Measurements from ENCODE around the gene GAS5.

GAS5 gene

DNA sequence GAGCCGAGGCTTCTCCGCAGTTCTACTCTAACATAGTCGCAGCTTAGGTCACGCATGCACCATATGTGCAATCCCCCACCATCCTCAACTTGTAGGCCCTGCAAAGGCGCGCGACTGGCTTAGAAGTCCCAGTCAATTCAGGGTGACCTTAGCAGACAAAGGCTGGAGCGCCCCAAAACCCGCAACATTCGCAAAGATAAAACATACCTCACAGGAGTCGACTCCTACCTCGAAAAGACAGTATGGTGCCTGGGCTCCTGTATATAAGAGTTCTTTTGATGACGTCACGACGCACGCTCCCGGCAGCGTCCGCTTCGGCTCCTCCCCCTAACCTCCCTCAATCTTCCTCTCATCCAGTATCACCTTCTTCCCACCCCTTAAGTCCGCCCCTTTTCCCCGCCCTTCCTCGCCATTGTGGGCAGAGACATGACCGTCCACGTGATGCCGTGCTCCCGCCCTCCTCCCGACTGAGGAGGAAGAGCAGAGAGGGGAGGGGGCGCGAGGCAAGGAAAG is at the start of gene GAS5:
Gene GAS5 (minus strand): TSS at position 237 of the 513 bp plus-strand sequence.
- FAIRE-seq (peak; percentile 83), DNase-seq (ENCODE audit: insufficient read length, low spot score) (no peak)
- TF ChIP-seq, protein P1, sequence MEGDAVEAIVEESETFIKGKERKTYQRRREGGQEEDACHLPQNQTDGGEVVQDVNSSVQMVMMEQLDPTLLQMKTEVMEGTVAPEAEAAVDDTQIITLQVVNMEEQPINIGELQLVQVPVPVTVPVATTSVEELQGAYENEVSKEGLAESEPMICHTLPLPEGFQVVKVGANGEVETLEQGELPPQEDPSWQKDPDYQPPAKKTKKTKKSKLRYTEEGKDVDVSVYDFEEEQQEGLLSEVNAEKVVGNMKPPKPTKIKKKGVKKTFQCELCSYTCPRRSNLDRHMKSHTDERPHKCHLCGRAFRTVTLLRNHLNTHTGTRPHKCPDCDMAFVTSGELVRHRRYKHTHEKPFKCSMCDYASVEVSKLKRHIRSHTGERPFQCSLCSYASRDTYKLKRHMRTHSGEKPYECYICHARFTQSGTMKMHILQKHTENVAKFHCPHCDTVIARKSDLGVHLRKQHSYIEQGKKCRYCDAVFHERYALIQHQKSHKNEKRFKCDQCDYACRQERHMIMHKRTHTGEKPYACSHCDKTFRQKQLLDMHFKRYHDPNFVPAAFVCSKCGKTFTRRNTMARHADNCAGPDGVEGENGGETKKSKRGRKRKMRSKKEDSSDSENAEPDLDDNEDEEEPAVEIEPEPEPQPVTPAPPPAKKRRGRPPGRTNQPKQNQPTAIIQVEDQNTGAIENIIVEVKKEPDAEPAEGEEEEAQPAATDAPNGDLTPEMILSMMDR (IDR thresholded peaks at IDR 0.05; ENCODE audit: insufficient read depth, missing control alignments) = no peak

DNA sequence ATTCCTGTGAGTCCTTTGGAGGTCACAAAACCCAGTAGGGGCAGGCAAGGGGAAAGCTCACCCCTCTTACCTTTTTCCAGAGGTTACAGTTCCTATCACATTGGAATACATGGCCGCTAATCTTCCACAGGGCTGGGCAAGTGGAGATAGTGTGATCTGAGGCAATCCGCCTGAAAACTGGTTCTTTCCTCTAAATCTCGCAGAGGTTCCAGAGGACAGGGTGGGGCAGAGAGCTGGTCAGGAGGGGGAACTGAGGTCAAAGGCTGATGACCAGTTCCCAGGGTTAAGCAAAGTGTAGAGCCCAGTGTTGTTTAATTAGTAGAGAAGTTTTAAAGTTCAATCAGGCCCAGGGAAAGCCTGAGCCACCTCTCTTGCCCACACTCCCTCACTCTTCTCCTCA is 49.4 kb upstream of the GAS5 start, which contains the start of gene SERPINC1:
Gene SERPINC1 (minus strand): TSS at position 179 of the 400 bp plus-strand sequence. CDS start 68 bp downstream, at position 111.
- DNase-seq (ENCODE audit: insufficient read length, low spot score) (no peak), FAIRE-seq (no peak)
- TF ChIP-seq, protein P1 (IDR thresholded peaks at IDR 0.05; ENCODE audit: insufficient read depth, missing control alignments) = no peak

DNA sequence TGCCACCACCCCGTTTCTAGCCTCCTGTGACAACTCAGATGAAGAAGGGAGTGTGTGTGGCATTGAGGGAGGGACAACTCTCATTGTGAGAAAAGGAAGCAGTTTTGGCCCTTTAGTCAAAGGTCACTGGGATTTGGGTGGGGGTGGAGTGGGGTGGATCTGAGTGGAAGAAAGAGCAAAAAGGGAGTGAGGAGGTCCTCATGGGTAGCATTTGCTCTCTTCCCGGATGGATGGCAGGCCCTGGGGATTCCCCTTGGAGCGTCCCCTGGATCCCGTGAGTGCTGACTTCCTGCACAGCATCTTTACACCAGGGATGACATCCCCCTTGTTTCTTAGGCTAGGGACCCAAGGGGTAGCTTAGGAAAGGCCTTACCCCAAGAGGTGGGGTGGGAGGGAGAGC is 48.9 kb upstream of the GAS5 start:
- DNase-seq (ENCODE audit: insufficient read length, low spot score) = no peak
- FAIRE-seq = no peak
- TF ChIP-seq, protein P1 (IDR thresholded peaks at IDR 0.05; ENCODE audit: insufficient read depth, missing control alignments) = no peak

DNA sequence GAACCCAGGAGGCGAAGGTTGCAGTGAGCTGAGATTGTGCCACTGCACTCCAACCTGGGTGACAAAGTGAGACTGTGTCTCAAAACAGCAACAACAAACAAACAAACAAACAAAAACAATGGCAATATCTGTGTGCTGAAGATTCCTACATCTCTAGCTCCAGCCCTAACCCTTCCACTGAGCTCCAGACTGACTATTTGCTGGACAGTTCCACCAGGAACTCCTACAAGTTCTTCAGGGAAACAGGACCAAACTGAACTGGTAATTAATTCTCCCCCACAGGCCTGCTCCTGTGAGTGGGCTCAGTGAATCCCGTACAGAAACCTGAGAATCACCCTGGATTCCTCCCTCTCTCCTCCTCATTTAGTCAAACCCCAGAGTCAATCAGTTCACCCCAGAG is 47.8 kb upstream of the GAS5 start:
- DNase-seq (ENCODE audit: insufficient read length, low spot score) (no peak), FAIRE-seq (no peak)
- TF ChIP-seq, protein P1 (IDR thresholded peaks at IDR 0.05; ENCODE audit: insufficient read depth, missing control alignments) = no peak

DNA sequence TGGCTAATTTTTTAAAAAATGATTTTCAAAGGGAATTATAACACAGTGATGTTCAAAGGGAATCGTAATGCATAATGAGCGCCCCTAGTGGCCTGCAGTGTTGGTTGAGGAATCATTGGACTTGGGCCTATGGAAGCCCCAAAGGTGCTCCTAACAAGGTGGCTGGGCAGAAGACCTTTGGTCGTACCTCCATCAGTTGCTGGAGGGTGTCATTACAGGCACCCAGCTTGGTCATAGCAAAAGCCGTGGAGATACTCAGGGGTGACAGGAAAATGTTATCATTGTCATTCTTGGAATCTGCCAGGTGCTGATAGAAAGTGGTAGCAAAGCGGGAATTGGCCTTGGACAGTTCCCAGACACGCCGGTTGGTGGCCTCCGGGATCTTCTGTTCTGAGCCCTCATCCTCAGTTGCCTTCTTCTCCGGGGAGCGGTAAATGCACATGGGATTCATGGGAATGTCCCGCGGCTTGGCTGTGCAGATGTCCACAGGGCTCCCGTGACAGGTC is 46.6 kb upstream of the GAS5 start:
- TF ChIP-seq, protein P1 (IDR thresholded peaks at IDR 0.05; ENCODE audit: insufficient read depth, missing control alignments) = peak; percentile 63
- DNase-seq (ENCODE audit: insufficient read length, low spot score) (no peak), FAIRE-seq (no peak)

DNA sequence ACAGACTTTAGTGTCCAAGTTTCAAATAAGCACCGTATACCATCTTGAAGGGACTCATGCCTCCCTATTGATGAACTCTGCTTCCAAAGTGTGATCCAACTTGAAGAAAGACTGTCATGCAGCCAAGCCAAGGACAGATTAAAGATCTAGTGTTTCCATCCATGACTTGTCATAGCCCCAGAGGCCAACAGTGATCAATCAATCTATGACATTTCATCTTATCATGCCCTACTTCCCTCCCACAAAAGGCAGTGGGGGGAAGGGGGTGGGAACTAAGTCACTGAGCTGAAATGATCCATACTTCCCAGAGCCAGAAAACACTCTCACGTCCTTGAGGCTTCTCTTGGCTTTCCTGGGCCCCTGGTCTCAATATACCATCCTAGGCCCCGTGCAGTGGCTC is 45.3 kb upstream of the GAS5 start:
- TF ChIP-seq, protein P1 (IDR thresholded peaks at IDR 0.05; ENCODE audit: insufficient read depth, missing control alignments) = no peak
- FAIRE-seq (no peak), DNase-seq (ENCODE audit: insufficient read length, low spot score) (no peak)

DNA sequence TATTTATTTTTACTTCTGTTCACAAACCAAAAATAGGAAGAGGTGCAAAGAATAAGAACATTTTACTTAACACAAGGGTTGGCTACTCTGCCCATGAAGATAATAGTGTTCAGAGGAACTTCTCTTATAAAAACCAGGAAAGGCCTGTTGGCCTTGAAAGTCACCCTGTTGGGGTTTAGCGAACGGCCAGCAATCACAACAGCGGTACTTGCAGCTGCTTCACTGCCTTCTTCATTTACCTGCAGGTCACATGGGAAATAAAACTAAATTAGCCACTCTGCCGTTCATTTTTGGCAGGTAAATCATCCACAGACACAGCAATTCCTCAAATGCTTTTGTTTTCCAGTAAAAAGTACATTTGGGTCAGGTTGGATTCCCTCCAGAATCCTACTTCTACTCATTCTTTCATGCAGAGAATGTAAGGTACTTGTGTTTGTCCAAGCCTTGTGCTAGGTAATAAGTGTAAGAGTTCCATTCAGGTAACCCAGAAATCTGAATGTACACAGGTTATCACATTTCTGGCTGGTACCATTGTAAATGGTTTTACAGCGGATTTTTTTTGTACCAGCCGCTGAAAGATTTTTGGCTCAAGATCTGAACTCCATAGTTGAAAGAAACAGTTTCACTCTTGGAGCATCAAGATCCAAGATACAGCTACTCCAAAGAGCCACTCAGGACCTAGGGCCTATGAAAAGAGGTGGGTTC is 36.2 kb upstream of the GAS5 start:
- no peak for DNase-seq (ENCODE audit: insufficient read length, low spot score)
- FAIRE-seq = no peak

More for the DNA sequence above, 36.2 kb upstream of the GAS5 start:
- TF ChIP-seq, protein P1 (IDR thresholded peaks at IDR 0.05; ENCODE audit: insufficient read depth, missing control alignments) = no peak
